HG03460 (cell line): ENCODE results near the gene MSH5.
A peak's percentile ranks its signal among the peaks of the same experiment; 100 is the strongest.
"Not testable (repeated sequence)": the region's sequence is repeated elsewhere in the genome, so short reads cannot be mapped to it uniquely, and the experiment has no call there.

Experiments
- ATAC-seq: cut with Tn5 transposase; IDR thresholded peaks from one replicate; pipeline ENCODE4 v1.9.1; 2021; ENCODE audit not compliant: unreplicated experiment

MSH5 gene

GRCh38 chr6:31796993-31797385, 57.2 kb downstream of the MSH5 start:
- ATAC-seq = no peak

DNA sequence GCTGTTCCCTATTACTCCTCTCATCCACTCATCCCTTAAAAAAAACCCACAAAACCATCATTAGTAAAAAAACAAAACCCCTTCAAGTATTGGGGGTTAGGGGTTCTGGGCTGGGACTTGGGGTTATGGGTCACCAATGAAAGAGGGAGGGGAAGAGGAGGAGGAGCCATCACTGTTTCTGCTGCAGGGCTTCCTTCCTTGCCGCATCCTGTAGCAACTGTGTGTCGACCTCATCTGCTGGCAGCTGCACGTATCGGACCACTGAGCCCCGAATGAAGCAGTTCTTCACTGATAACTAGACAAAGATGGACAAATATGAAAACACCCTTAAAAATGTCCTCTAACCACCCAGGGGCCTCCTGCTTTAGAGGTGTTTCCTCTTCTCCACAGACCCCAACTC, 57.8 kb downstream of the MSH5 start:
- ATAC-seq = no peak

GRCh38 chr6:31799781-31800180, 60.0 kb downstream of the MSH5 start:
- no peak for ATAC-seq

DNA sequence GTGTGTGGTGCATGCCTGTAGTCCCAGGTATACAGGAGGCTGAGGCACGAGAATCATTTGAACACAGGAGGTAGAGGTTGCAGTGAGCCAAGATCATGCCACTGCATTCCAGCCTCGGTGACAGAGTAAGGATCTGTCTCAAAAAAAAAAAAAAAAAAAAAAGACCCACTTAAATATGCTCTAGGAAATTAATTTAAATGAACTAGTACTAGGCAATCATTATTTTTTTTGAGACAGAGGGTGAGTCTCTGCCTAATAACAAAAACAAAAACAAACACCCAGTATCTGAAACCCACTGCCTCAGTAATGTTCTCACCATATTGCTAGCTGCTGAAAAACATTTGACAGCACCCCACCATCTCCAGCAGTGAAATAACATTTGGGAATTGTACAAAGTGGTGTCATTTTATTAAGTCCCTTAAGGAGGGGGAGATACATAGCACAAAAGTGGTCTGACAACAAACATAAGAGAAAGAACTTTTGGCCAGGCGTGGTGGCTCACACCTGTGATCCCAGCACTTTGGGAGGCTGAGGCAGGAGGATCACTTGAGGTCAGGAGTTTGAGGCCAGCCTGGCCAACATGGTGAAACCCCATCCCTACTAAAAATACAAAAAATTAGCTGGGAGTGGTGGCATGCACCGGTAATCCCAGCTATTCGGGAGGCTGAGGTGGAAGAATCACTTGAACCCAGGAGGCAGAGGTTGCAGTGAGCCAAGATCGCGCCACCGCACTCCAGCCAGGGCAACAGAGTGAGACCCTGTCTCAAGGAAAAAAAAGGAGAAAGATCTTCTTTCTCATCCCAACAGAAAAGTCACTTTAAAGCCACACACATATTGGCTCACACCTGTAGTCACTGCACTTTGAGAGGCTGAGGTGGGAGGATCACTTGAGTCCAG, 61.5 kb downstream of the MSH5 start:
- not testable (repeated sequence) for ATAC-seq

GRCh38 chr6:31805939-31806469, 66.2 kb downstream of the MSH5 start:
- peak; percentile 15 for ATAC-seq

GRCh38 chr6:31806470-31807272, 66.9 kb downstream of the MSH5 start, which contains the start of gene LSM2:
Gene LSM2, minus strand, starts transcription at chr6:31806966. Its CDS starts 209 bp downstream, at chr6:31806757.
- peak; percentile 76 for ATAC-seq

- not testable (repeated sequence) for ATAC-seq
Observed at GRCh38 chr6:31808599-31808998, 68.8 kb downstream of the MSH5 start.

DNA sequence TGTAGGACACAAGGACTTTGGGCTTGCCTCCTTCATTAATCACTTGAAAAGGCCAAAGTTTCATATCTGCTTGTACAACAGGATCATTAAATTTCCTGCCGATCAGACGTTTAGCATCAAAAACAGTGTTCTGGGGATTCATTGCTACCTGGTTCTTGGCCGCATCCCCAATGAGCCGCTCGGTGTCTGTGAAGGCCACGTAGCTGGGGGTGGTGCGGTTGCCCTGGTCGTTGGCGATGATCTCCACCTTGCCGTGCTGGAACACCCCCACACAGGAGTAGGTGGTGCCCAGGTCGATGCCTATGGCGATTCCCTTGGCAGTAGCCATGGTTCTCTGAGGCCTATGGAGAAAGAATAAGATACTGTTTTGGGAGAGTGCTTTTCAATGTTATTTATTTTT, 71.8 kb downstream of the MSH5 start:
- no peak for ATAC-seq
